ENCODE data around the gene RPGRIP1. TPM values are rescaled to one million over a fixed set of nuclear protein-coding genes. Genes with fewer than 3 reads are reported as not detected.

Gene RPGRIP1
- total RNA-seq, 2 experiments from 2014 or later = not detected

DNA sequence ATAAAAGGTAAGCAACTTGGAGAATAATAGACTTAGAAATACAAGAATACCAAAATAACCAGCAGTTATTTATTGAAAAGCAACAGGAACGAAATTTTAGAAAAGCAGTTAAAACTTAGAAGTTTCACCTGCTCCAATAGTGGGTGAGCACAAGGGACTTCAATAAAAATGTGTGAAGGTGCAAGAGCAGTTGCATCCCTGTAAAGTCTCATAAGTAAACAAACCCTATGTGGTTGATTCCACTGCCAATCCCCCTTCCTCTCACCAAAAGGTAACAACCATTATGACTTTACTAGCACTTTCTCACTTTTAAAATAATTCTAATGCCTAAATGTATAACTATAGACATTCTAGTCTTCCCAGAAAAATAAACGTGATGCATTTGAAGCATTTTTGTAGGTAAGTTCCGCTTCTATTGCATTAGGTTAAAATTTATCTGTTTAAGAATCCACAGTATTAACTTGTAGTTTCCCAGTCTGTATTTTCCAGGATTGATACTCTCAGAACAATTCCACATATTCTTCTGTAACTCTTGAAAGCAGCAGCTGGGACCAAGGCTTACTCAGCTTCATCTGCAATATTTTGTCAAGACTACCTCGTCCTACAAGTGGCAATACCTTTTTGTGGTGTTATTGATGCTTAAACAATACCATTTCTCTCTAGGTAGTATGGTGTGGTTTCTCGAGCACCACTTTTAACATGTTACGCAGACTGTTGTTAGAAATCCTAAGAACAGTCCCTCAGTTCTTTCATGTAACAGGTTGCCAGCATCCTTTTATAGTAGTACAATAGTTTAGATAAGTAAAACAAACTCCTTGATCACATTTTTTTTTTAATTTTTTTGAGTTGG lies 42.7 kb upstream of the RPGRIP1 start:
- H3K4me3 Mint-ChIP-seq = no peak overlapping the region
- peaks cover 70% of the 10 kb centered on the region for H3K36me3 Mint-ChIP-seq (ENCODE audit: low read depth)
- ChIA-PET CTCF (no interaction called here), POLR2A (interaction anchor here (1.0 to 12.7 kb wide), 3 partner anchors 10 to 24 kb away, joined by 3 to 146 read pairs (median 5); no protein-coding TSS in a partner anchor)
- peak overlapping the region; percentile 57 for H3K27ac Mint-ChIP-seq
- no peaks in the 10 kb centered on the region for H3K9me3 Mint-ChIP-seq
- intact Hi-C loops (cut with micrococcal nuclease) = loop anchor here (10.0 kb wide), 1 partner anchor 148 kb away; the partner anchor contains the start of gene SUPT16H
- no peaks in the 10 kb centered on the region for H3K27me3 Mint-ChIP-seq
- H3K4me1 Mint-ChIP-seq (ENCODE audit: low read depth) = peaks cover 91% of the 10 kb centered on the region
- ATAC-seq (no peak), DNase-seq (no peak)
- TF ChIP-seq, protein P1, sequence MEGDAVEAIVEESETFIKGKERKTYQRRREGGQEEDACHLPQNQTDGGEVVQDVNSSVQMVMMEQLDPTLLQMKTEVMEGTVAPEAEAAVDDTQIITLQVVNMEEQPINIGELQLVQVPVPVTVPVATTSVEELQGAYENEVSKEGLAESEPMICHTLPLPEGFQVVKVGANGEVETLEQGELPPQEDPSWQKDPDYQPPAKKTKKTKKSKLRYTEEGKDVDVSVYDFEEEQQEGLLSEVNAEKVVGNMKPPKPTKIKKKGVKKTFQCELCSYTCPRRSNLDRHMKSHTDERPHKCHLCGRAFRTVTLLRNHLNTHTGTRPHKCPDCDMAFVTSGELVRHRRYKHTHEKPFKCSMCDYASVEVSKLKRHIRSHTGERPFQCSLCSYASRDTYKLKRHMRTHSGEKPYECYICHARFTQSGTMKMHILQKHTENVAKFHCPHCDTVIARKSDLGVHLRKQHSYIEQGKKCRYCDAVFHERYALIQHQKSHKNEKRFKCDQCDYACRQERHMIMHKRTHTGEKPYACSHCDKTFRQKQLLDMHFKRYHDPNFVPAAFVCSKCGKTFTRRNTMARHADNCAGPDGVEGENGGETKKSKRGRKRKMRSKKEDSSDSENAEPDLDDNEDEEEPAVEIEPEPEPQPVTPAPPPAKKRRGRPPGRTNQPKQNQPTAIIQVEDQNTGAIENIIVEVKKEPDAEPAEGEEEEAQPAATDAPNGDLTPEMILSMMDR (IDR thresholded peaks at IDR 0.05) = no peak

DNA sequence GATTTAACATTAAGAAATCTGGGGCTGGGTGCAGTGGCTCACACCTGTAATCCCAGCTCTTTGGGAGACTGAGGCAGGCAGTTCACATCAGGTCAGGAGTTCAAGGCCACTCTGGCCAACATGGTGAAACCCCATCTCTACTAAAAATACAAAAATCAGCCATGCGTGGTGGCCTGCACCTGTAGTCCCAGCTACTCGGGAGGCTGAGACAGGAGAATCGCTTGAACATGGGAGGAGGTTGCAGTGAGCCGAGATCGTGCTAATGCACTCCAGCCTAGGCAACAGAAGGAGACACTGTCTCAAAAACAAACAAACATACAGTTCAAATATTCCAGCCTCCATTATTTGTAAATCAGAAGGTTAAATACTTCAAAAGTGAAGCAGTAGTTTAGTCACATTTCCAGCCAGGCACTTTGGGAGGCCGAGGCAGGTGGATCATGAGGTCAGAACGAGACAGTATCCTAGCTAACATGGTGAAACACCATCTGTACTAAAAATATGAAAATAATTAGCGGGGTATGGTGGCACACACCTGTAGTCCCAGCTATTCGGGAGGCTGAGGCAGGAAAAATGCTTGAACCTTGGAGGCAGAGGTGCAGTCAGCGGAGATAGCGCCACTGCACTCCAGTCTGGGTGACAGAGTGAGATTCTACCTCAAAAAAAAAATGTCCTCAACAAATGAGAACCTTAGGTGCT lies 40.9 kb upstream of the RPGRIP1 start:
- peaks cover 63% of the 10 kb centered on the region for H3K36me3 Mint-ChIP-seq (ENCODE audit: low read depth)
- DNase-seq (no peak), ATAC-seq (no peak)
- POLR2A ChIA-PET = interaction anchor here (0.7 to 12.7 kb wide), 8 partner anchors 10 to 218 kb away, joined by 3 to 146 read pairs (median 3); no protein-coding TSS in a partner anchor
- H3K4me1 Mint-ChIP-seq (ENCODE audit: low read depth) = peaks cover 88% of the 10 kb centered on the region
- H3K4me3 Mint-ChIP-seq = no peak overlapping the region
- H3K27ac Mint-ChIP-seq = peak overlapping the region; percentile 30
- TF ChIP-seq, protein P1 (IDR thresholded peaks at IDR 0.05) = no peak
- no peaks in the 10 kb centered on the region for H3K27me3 Mint-ChIP-seq
- no peaks in the 10 kb centered on the region for H3K9me3 Mint-ChIP-seq
- CTCF ChIA-PET = interaction anchor here (0.6 to 7.8 kb wide), 4 partner anchors 11 to 134 kb away, joined by 3 to 56 read pairs (median 3); no protein-coding TSS in a partner anchor
- intact Hi-C loops (cut with micrococcal nuclease) = loop anchor here (10.0 kb wide), 1 partner anchor 146 kb away; the partner anchor contains the start of gene SUPT16H

- ATAC-seq = no peak
- Mint-ChIP-seq H3K27ac (peak overlapping the region; percentile 38), H3K9me3 (no peaks in the 10 kb centered on the region), H3K4me3 (no peak overlapping the region), H3K36me3 (ENCODE audit: low read depth) (peaks cover 59% of the 10 kb centered on the region), H3K4me1 (ENCODE audit: low read depth) (peaks cover 81% of the 10 kb centered on the region), H3K27me3 (no peaks in the 10 kb centered on the region)
- TF ChIP-seq, protein P1 (IDR thresholded peaks at IDR 0.05) = no peak
- no peak for DNase-seq
- intact Hi-C loops (cut with micrococcal nuclease) = no loop called here
- ChIA-PET POLR2A (interaction anchor here (1.1 to 12.7 kb wide), 4 partner anchors 9 to 140 kb away, joined by 4 to 146 read pairs (median 16); no protein-coding TSS in a partner anchor), CTCF (interaction anchor here (1.0 to 7.8 kb wide), 5 partner anchors 8 to 140 kb away, joined by 3 to 56 read pairs (median 3); no protein-coding TSS in a partner anchor)
Measured at GRCh38 chr14:21240417-21240816, 39.5 kb upstream of the RPGRIP1 start.

DNA sequence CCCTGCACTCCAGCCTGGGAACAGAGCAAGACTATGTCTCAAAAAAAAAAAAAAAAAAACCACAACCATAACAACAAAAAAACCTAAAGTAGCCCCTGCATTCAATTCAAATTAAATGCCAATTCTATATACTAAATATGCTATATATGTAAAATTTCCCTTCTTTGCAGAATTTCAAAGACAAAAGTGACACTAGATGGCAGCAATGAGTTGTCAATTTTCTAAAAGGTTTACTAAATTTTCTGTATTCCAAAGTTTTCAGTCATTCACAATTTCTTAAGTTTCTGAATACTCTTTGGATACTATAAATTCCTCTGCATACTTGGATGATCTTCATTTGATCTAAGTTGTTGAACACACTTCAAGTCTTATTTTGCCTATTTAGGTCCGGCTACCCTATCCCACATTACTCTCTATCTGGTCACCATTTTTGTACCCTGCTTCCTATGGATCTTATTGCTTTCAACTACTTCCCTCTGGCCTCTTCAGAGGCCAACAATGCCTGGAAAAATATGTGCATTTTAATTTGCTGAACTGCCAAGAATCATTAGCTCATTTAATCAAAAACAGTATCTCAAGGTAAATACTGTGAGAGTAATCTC lies 38.6 kb upstream of the RPGRIP1 start:
- Mint-ChIP-seq H3K4me1 (ENCODE audit: low read depth) (peaks cover 76% of the 10 kb centered on the region), H3K4me3 (no peak overlapping the region), H3K27ac (peak overlapping the region; percentile 79), H3K27me3 (no peaks in the 10 kb centered on the region), H3K9me3 (no peaks in the 10 kb centered on the region), H3K36me3 (ENCODE audit: low read depth) (peaks cover 63% of the 10 kb centered on the region)
- POLR2A ChIA-PET = interaction anchor here (0.6 to 12.7 kb wide), 5 partner anchors 9 to 157 kb away, joined by 3 to 146 read pairs (median 4); no protein-coding TSS in a partner anchor
- DNase-seq (no peak), ATAC-seq (no peak)
- CTCF ChIA-PET = interaction anchor here (0.9 to 7.8 kb wide), 7 partner anchors 9 to 139 kb away, joined by 3 to 56 read pairs (median 7); no protein-coding TSS in a partner anchor
- intact Hi-C loops (cut with micrococcal nuclease) = no loop called here
- TF ChIP-seq, protein P1 (IDR thresholded peaks at IDR 0.05) = peak; percentile 62

All from activated CD8-positive, alpha-beta T cell treated with anti-CD3 and anti-CD28 coated beads for 36 hours (primary cell).